Activated CD4-positive, alpha-beta T cell treated with anti-CD3 and anti-CD28 coated beads, Interleukin-2, amount 50 U/mL, for 4 hours (primary cell): ENCODE results near the gene ISCA1.

Source experiments
- DNase-seq, 2 experiments: peaks; one replicate each; pipeline ENCODE4 v3.0.0-alpha.2; 2020

Gene ISCA1

GRCh38 chr9:86219606-86220005 is 62.7 kb downstream of the ISCA1 start:
- no peak for DNase-seq

DNA sequence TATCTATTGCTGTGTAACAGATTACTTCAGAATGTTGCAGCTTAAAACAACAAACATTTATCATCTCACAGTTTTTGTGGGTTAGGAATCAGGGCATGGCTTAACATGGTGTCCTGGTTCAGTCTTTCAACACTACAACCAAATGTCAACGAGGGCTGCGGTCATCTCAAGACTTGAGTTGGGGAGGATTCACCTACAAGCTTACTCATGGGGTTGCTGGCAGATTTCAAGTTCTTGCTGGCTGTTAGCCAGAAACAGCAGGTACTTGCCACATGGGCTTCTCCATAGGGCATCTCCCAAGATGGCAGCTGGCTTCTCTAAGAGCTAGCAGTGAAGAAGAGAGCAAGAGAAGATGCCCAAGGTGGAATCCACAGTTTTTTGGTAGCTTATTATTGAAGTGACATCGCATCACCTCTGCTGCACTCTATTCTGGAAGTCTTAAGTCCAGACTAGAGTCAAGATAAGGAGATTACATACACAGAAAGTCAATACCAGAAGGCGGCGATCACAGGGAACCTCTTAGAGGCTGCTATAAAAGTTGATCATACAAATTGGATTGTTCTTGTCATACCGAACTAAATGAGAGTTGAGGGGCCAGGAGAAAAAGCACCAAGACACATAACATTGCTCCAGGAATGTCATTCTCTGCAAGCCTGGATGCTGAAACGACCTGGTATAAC is 65.1 kb downstream of the ISCA1 start:
- no peak for DNase-seq
